OCI-LY7 (cell line): ENCODE measurements around the gene UQCR10. TPM values are rescaled to one million over a fixed set of nuclear protein-coding genes. Genes with fewer than 3 reads are reported as not detected.

ENCODE experiments used
- BruUV-seq: library from RNA; stranded (reverse); fragments of 400-500 nt; replicated peaks from 2 replicates; lab custom pipeline; 2021; lab: Mats Ljungman, UMichigan
- CTCF ChIA-PET: fragments of 300-600 bp; sonication (Branson Sonifier 250); formaldehyde crosslinking; loops from one replicate; lab custom pipeline; 2022; ENCODE audit warnings: antibody characterized with exemption; ENCODE audit not compliant: unreplicated experiment; lab: Charles Lee
- POLR2A ChIA-PET: fragments of 300-600 bp; sonication (Branson Sonifier 250); formaldehyde crosslinking; loops from one replicate; lab custom pipeline; 2022; ENCODE audit warnings: antibody characterized with exemption; lab: Charles Lee
- DNase-seq: peaks from one replicate; pipeline ENCODE4 v3.0.0-alpha.2; 2015; ENCODE audit warnings: low spot score
- H2AFZ ChIP-seq: fragments of 200-600 bp; sonication (generic), shearing (Covaris generic); 2 replicates; pipeline ENCODE4 v1.6.1; 2014; ENCODE audit warnings: mild to moderate bottlenecking, antibody characterized with exemption, low read length, moderate library complexity
- H3K27ac ChIP-seq: fragments of 200-600 bp; sonication (generic); 2 replicates; pipeline ENCODE4 v1.5.1; 2014; ENCODE audit warnings: mixed run types, low read depth, mild to moderate bottlenecking, moderate library complexity, low read length, inconsistent platforms; ENCODE audit not compliant: poor library complexity, severe bottlenecking
- H3K36me3 ChIP-seq: fragments of 200-600 bp; sonication (generic); 2 replicates; pipeline ENCODE4 v1.6.1; 2014; ENCODE audit warnings: mild to moderate bottlenecking, antibody characterized with exemption, low read length, moderate library complexity, mixed read lengths; ENCODE audit not compliant: insufficient read depth
- H3K4me1 ChIP-seq: fragments of 200-600 bp; sonication (generic); 2 replicates; pipeline ENCODE4 v1.5.1; 2014; ENCODE audit warnings: mild to moderate bottlenecking, low read length; ENCODE audit not compliant: insufficient read depth, poor library complexity, severe bottlenecking
- H3K4me2 ChIP-seq: fragments of 200-600 bp; sonication (generic); 2 replicates; pipeline ENCODE4 v1.6.1; 2014; ENCODE audit warnings: mild to moderate bottlenecking, low read length
- H3K4me3 ChIP-seq: fragments of 200-600 bp; sonication (generic); 2 replicates; pipeline ENCODE4 v1.5.1; 2014; ENCODE audit warnings: mild to moderate bottlenecking, low read depth, low read length; ENCODE audit not compliant: poor library complexity, severe bottlenecking
- H3K79me2 ChIP-seq: fragments of 200-600 bp; sonication (generic); 2 replicates; pipeline ENCODE4 v1.6.1; 2016; ENCODE audit warnings: low read depth, mild to moderate bottlenecking, low read length, moderate library complexity, mixed read lengths; ENCODE audit not compliant: insufficient read depth
- H3K9me2 ChIP-seq: fragments of 200-600 bp; sonication (generic); 2 replicates; pipeline ENCODE4 v1.6.1; 2016; ENCODE audit warnings: mild to moderate bottlenecking, low read length, mixed read lengths; ENCODE audit not compliant: insufficient read depth
- H3K9me3 ChIP-seq: fragments of 200-600 bp; sonication (generic); 2 replicates; pipeline ENCODE4 v1.6.1; 2014; ENCODE audit warnings: mild to moderate bottlenecking, mixed run types, low read length, mixed read lengths
- H4K20me1 ChIP-seq: fragments of 200-600 bp; sonication (generic); 2 replicates; pipeline ENCODE4 v1.6.1; 2014; ENCODE audit warnings: mild to moderate bottlenecking, antibody characterized with exemption, low read length, moderate library complexity, mixed read lengths; ENCODE audit not compliant: insufficient read depth
- EZH2phosphoT487 ChIP-seq: fragments of 200-600 bp; sonication (generic); IDR thresholded peaks from 2 replicates; pipeline ENCODE4 v1.6.1; 2018; ENCODE audit warnings: low read depth, borderline replicate concordance, mild to moderate bottlenecking, mixed run types, antibody characterized with exemption, low read length, moderate library complexity, mixed read lengths
- intact Hi-C: fragments of 100-400 bp; cut with micrococcal nuclease; formaldehyde crosslinking; loops from one replicate; pipeline ENCODE4 v1.10.0; 2022; ENCODE audit not compliant: unreplicated experiment
- total RNA-seq, 2 experiments: library from RNA; depleted of rRNA in 1 of 2; stranded (reverse); fragments of >200 nt in 1 of 2; shearing (Covaris generic) in 1 of 2; gene quantifications; 2 replicates each; pipeline ENCODE4 v1.2.3, GENCODE V29; 2014 to 2022
- TF ChIP-seq, protein P1 (sequence below): fragments of 200-600 bp; sonication (generic); conservative IDR thresholded peaks from 2 replicates; pipeline ENCODE4 v1.5.1; 2014; ENCODE audit warnings: mild to moderate bottlenecking, antibody characterized with exemption, low read length, moderate library complexity, mixed read lengths

UQCR10 gene
- total RNA-seq, 2 experiments from 2014 or later, result 104 to 108 TPM

DNA sequence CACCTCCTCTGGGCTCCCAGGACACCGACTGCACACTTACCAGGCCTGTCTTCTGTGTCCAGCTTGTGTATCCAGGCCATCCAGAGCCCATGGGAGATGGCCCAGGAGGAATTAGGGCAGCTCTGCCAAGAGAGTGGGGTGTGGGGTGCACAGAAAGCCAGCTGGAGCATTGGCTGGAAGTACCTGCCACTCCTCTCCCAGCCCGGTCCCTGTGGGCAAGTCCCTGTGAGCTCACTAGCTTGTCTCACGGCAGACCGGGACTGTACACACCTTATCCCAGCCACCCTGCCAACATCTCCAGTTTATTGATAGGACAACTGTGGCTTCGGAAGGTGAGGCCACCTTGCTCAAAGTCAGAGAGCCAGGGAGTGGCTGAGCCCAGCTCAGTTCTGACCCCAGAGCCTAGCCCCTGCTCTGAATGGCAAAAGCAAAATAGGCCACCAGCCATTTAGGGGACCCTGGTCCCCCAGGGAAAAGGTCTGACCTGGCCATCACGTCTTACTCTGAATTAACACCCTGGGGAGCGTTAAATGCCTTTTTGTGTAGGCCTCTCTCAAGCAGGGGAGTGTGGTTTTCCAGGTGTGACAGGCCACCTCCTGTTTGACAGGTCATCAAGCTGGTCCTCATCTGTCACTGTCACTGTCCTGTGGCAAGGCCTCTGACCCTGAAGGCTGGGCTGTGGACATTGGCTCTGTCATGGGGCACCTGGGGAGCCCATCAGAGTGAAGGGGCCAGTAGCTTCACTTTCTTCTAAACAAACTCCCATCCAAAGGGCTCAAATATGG is 15.1 kb downstream of the UQCR10 start:
- H3K27ac ChIP-seq, result no peak overlapping the region
- H2AFZ ChIP-seq, result no peak overlapping the region
- no peak overlapping the region for H3K4me3 ChIP-seq
- H3K9me2 ChIP-seq, result no peaks in the 10 kb centered on the region
- no TSS peak for BruUV-seq
- H3K79me2 ChIP-seq, result no peaks in the 10 kb centered on the region
- no peak overlapping the region for H3K4me2 ChIP-seq
- no peak for TF ChIP-seq EZH2phosphoT487
- TF ChIP-seq, protein P1, sequence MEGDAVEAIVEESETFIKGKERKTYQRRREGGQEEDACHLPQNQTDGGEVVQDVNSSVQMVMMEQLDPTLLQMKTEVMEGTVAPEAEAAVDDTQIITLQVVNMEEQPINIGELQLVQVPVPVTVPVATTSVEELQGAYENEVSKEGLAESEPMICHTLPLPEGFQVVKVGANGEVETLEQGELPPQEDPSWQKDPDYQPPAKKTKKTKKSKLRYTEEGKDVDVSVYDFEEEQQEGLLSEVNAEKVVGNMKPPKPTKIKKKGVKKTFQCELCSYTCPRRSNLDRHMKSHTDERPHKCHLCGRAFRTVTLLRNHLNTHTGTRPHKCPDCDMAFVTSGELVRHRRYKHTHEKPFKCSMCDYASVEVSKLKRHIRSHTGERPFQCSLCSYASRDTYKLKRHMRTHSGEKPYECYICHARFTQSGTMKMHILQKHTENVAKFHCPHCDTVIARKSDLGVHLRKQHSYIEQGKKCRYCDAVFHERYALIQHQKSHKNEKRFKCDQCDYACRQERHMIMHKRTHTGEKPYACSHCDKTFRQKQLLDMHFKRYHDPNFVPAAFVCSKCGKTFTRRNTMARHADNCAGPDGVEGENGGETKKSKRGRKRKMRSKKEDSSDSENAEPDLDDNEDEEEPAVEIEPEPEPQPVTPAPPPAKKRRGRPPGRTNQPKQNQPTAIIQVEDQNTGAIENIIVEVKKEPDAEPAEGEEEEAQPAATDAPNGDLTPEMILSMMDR, result no peak
- POLR2A ChIA-PET, result interaction anchor here (1.1 kb wide), 1 partner anchor 20 kb away, joined by 3 read pairs; no protein-coding TSS in a partner anchor
- no peaks in the 10 kb centered on the region for H3K36me3 ChIP-seq
- no peaks in the 10 kb centered on the region for H4K20me1 ChIP-seq
- intact Hi-C loops, result no loop called here
- CTCF ChIA-PET, result no interaction called here
- no peaks in the 10 kb centered on the region for H3K4me1 ChIP-seq
- no peak for DNase-seq
- H3K9me3 ChIP-seq, result no peaks in the 10 kb centered on the region

DNA sequence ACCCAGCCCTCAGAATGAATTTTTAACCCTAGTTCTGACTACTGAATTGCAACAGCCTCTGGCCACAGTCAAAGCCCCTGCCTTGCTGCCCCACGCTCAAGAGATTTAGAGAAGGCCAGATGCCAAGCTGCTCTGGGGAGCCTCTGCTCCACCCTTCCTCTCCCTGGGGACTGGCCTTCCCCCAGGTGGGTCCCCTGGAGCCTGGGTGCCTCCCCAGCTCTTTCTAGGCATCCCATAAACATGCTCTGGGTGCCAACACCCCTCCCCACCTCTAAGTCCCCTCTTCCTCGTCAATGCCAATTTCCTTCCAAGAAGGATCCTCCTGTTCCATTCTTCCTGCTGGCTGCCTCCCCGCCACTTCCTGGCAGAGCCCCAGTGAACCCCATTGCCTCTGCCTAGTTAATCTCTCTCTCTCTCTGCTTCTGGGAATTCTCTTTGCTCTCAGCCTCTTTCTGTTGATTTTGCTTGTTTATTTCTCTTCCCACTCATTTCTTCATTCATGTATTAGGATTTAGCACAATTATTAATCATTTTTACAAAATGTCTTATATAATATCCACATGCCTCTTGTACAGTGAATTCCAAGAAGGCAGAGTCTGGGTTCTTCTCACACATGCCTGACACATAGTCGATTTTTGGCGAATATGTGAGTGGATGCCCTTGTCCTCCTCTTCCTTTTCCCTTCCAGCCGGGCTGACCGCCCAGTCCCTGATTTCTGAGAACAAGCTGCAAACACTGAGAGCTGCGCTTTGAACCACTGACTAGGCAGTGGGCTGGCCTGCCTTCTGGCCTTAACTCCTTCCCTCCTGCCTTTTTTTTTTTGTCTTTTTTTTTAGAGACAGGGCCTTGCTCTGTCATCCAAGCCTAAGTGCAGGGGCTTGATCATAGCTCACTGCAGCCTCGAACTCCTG is 17.5 kb downstream of the UQCR10 start:
- Histone ChIP-seq H3K27ac (no peak overlapping the region), H3K9me3 (no peaks in the 10 kb centered on the region), H3K4me2 (no peak overlapping the region), H3K9me2 (no peaks in the 10 kb centered on the region), H3K4me3 (no peak overlapping the region), H3K36me3 (peaks cover 18% of the 10 kb centered on the region; the same call in 1 of the 2 replicates), H2AFZ (no peak overlapping the region), H4K20me1 (no peaks in the 10 kb centered on the region), H3K4me1 (no peaks in the 10 kb centered on the region), H3K79me2 (no peaks in the 10 kb centered on the region)
- no TSS peak for BruUV-seq
- TF ChIP-seq, protein P1, result no peak
- no peak for TF ChIP-seq EZH2phosphoT487
- DNase-seq, result no peak
- POLR2A ChIA-PET, result no interaction called here
- intact Hi-C loops, result no loop called here
- CTCF ChIA-PET, result no interaction called here
